ENCODE results near the gene HNRNPAB. TPM values are rescaled to one million over a fixed set of nuclear protein-coding genes. Genes with fewer than 3 reads are reported as not detected.

Gene HNRNPAB
- total and polyA plus RNA-seq, 12 donors: 40.7 to 265 (median 117) TPM

DNA sequence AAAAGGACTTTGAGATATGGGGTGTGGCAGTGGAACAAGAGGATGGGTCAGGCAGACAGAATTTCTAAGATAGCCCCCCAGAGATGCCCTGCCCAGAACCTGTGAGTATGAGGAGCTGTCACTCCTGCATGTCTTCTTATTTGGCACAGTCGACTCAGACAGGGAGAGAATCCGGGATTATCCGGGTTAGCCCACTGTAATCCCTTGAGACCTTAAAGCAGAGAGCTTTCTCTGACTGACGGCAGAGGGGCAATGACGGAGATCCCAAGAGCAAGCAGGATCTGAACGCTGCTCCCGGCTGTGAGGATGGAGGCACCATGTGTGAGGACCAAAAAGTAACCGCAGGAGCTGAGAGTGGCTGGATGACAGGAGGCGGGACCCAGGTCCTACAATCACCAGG is 41.9 kb upstream of the HNRNPAB start:
- intact Hi-C loops (cut with DNase I): no loop called here
- H3K4me1 ChIP-seq (replicated peaks in 1 of 2): peaks cover 0 to 3% of the 10 kb centered on the region in 2 donors
- no peak for DNase-seq
- H3K4me3 ChIP-seq: no peak overlapping the region
- TF ChIP-seq, protein P1, sequence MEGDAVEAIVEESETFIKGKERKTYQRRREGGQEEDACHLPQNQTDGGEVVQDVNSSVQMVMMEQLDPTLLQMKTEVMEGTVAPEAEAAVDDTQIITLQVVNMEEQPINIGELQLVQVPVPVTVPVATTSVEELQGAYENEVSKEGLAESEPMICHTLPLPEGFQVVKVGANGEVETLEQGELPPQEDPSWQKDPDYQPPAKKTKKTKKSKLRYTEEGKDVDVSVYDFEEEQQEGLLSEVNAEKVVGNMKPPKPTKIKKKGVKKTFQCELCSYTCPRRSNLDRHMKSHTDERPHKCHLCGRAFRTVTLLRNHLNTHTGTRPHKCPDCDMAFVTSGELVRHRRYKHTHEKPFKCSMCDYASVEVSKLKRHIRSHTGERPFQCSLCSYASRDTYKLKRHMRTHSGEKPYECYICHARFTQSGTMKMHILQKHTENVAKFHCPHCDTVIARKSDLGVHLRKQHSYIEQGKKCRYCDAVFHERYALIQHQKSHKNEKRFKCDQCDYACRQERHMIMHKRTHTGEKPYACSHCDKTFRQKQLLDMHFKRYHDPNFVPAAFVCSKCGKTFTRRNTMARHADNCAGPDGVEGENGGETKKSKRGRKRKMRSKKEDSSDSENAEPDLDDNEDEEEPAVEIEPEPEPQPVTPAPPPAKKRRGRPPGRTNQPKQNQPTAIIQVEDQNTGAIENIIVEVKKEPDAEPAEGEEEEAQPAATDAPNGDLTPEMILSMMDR (IDR thresholded peaks at IDR 0.05): no peak
- TF ChIP-seq POLR2A (IDR thresholded peaks at IDR 0.05): no peak
- H3K9me3 ChIP-seq (replicated peaks in 1 of 3): no peaks in the 10 kb centered on the region
- H3K27me3 ChIP-seq: peaks cover 23% of the 10 kb centered on the region
- WGBS, 4 donors: 63 to 83% (median 75%) methylated on average over 9 of the region's 9 CpGs
- no peaks in the 10 kb centered on the region for H3K36me3 ChIP-seq (replicated peaks in 1 of 2)
- H3K27ac ChIP-seq: no peak overlapping the region

DNA sequence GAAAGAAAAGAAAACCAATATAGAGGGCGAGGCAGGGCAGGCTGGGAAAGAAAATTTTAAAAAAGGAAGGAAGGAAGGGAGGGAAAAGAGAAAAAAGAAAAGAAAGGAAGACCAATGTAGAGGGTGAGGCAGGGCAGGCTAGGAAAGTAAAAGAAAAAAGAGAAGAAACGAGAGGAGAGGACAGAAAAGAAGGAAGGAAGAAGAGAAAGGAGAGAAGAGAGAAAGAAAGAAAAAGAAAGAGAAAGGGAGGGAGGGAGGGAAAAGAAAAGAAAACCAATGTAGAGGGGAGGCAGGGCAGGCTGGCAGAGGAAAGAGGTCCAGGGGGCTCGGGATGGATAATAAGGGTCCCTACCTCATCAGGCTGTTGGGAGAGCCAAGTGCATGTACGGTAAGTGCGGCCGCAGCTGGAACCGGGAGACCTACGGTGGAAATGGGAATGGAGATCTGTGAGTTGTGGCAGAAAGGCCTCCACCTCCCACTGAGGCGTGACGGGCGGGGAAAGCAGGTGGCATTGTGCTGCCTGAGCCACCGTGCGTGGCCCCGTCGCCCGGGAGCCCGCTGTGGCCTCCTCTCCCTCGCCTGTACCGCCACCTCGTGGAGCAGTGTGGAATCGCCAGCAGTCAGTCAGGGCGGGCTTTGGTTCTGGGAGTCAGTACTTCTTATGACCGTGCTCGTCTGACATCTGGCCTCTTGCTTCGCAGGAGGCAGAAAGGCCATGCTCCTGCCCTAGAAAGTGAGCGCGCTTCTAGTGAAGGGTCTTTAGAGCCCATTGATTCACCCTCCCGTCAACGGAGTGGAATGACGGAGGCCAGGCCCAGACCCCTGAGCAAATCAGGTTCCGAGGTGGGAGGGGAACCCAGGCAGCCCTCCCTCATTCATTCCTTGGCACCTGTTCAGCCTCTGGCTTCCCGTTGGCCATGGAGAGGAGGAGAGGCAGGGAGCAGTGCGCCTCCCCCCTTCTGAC is 40.3 kb upstream of the HNRNPAB start:
- peaks cover 23% of the 10 kb centered on the region for H3K27me3 ChIP-seq
- intact Hi-C loops (cut with DNase I): loop anchor here (2.0 kb wide), 1 partner anchor 87 kb away; no protein-coding TSS in a partner anchor
- DNase-seq: peak; percentile 76 to 92 (median 84)
- WGBS, 4 donors: 8 to 17% (median 12%) methylated on average over 16 to 33 of the region's 33 CpGs
- no peak overlapping the region for H3K4me3 ChIP-seq
- H3K4me1 ChIP-seq (replicated peaks in 1 of 2): peaks cover 0 to 3% of the 10 kb centered on the region in 2 donors
- TF ChIP-seq, protein P1 (IDR thresholded peaks at IDR 0.05): peak; percentile 89 to 100 (median 96)
- TF ChIP-seq POLR2A (IDR thresholded peaks at IDR 0.05): no peak
- no peaks in the 10 kb centered on the region for H3K9me3 ChIP-seq (replicated peaks in 1 of 3)
- H3K27ac ChIP-seq: no peak overlapping the region
- no peaks in the 10 kb centered on the region for H3K36me3 ChIP-seq (replicated peaks in 1 of 2)

DNA sequence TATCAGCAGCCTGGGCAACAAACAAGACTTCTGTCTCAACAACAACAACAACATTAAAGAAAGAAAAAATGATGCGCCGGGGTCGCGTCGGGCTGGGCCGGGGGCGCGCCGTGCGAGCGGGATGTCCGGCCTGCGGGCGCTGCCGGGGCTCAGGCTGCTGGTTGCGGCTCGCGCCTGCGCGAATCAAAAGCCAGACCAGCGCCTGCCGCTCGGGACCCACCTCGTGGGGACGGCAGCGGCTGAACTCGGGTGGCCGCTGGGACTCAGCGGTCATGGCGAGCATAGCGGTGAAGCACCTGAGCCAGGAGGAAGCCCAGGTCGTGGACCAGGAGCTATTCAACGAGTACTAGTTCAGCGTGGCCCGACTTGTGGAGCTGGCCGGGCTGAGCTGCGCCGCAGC is 38.8 kb upstream of the HNRNPAB start:
- intact Hi-C loops (cut with DNase I): loop anchor here (2.0 kb wide), 1 partner anchor 89 kb away; no protein-coding TSS in a partner anchor
- DNase-seq: no peak
- peaks cover 0 to 3% of the 10 kb centered on the region in 2 donors for H3K4me1 ChIP-seq (replicated peaks in 1 of 2)
- no peaks in the 10 kb centered on the region for H3K36me3 ChIP-seq (replicated peaks in 1 of 2)
- no peak for TF ChIP-seq POLR2A (IDR thresholded peaks at IDR 0.05)
- TF ChIP-seq, protein P1 (IDR thresholded peaks at IDR 0.05): no peak
- peaks cover 23% of the 10 kb centered on the region for H3K27me3 ChIP-seq
- whole genome bisulfite sequencing, 4 donors: 34 to 95% (median 44%) methylated on average over 4 to 38 of the region's 38 CpGs
- no peak overlapping the region for H3K27ac ChIP-seq
- no peak overlapping the region for H3K4me3 ChIP-seq
- H3K9me3 ChIP-seq (replicated peaks in 1 of 3): no peaks in the 10 kb centered on the region

DNA sequence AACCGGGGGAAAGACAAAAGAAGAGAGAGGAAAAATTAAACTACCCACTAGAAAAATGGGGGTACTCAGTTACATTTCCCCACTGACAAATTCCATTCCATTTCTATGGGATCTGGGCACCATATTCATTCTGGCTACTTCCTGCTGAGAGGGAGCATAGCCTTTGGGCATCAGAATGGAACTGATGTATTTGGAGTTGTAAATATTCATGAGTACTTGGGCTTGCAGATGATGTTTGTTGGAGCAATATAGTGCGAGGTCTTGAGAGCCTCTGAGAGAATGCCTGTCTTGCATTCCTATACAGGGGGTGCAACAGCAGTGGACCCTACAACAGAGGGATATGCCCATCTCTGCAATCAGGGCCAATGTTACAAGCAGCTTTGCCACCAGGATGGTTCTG is 33.9 kb upstream of the HNRNPAB start:
- TF ChIP-seq, protein P1 (IDR thresholded peaks at IDR 0.05): no peak
- no peak for TF ChIP-seq POLR2A (IDR thresholded peaks at IDR 0.05)
- intact Hi-C loops (cut with DNase I): no loop called here
- no peaks in the 10 kb centered on the region for H3K4me1 ChIP-seq (replicated peaks in 1 of 2)
- no peak overlapping the region for H3K4me3 ChIP-seq
- no peak for DNase-seq
- no peaks in the 10 kb centered on the region for H3K9me3 ChIP-seq (replicated peaks in 1 of 3)
- no peaks in the 10 kb centered on the region for H3K36me3 ChIP-seq (replicated peaks in 1 of 2)
- WGBS, 4 donors: 85 to 96% (median 88%) methylated on average over 2 of the region's 2 CpGs
- H3K27me3 ChIP-seq: peaks cover 8% of the 10 kb centered on the region
- no peak overlapping the region for H3K27ac ChIP-seq
